GM12878 (cell line): ENCODE data around the gene OPCML. TPM values are rescaled to one million over a fixed set of nuclear protein-coding genes. Genes with fewer than 3 reads are reported as not detected.

Source experiments
- ATAC-seq: fragments of 200-7000 bp; cut with Tn5 transposase; 3 replicates; pipeline ENCODE4 v1.9.1; 2020; ENCODE audit warnings: mild to moderate bottlenecking, moderate library complexity
- BruUV-seq: library from RNA; stranded (reverse); fragments of 400-500 nt; replicated peaks from 2 replicates; lab custom pipeline; 2021; lab: Mats Ljungman, UMichigan
- CTCF ChIA-PET: fragments of 300-600 bp; sonication (Branson Sonifier 250); formaldehyde crosslinking; extraction: SDS; loops from one replicate; lab custom pipeline; 2021; ENCODE audit warnings: inconsistent platforms; lab: Yijun Ruan, JAX
- POLR2A ChIA-PET: fragments of 350-600 bp; formaldehyde crosslinking; extraction: SDS; loops from one replicate; lab custom pipeline; 2021; ENCODE audit warnings: inconsistent platforms; lab: Charles Lee
- RAD21 ChIA-PET: fragments of 300-600 bp; sonication (Branson Sonifier 250); formaldehyde crosslinking; loops from one replicate; lab custom pipeline; 2023; ENCODE audit warnings: antibody characterized with exemption; ENCODE audit not compliant: unreplicated experiment; lab: Charles Lee
- SMC1A ChIA-PET: fragments of 300-600 bp; sonication (Branson Sonifier 250); formaldehyde crosslinking; loops from one replicate; lab custom pipeline; 2023; ENCODE audit not compliant: unreplicated experiment, uncharacterized antibody; lab: Charles Lee
- DNase-seq: peaks from one replicate; pipeline ENCODE4 v3.0.0-alpha.2; 2011; ENCODE audit warnings: low read depth, low spot score
- FAIRE-seq: peaks from 3 replicates; lab custom pipeline; 2011; peaks lifted over from hg19 to GRCh38; lab: Jason Lieb, UNC
- H2AFZ ChIP-seq: 2 replicates; pipeline ENCODE4 v1.6.0; 2011; ENCODE audit warnings: low read depth, low read length, control low read depth; ENCODE audit not compliant: control insufficient read depth
- H3K27ac ChIP-seq: 2 replicates; pipeline ENCODE4 v1.5.1; 2011; ENCODE audit warnings: control low read depth; ENCODE audit not compliant: control insufficient read depth, insufficient read depth
- H3K27me3 ChIP-seq, 2 experiments: replicated peaks in 1 of 2; 2 replicates each; pipeline versions ENCODE4 v1.6.0 to v1.6.1; 2011; ENCODE audit warnings: low read length in 1 of 2; ENCODE audit not compliant: control insufficient read depth in 2 of 2, insufficient read depth in 2 of 2
- H3K36me3 ChIP-seq, 2 experiments: 2 replicates each; pipeline ENCODE4 v1.5.1; 2011; ENCODE audit warnings: low read length in 1 of 2; ENCODE audit not compliant: control insufficient read depth in 2 of 2, insufficient read depth in 2 of 2
- H3K4me1 ChIP-seq: 2 replicates; pipeline ENCODE4 v1.6.1; 2011; ENCODE audit warnings: mild to moderate bottlenecking, low read length, moderate library complexity, mixed read lengths; ENCODE audit not compliant: control insufficient read depth, insufficient read depth
- H3K4me2 ChIP-seq: 2 replicates; pipeline ENCODE4 v1.6.0; 2011; ENCODE audit warnings: control low read depth; ENCODE audit not compliant: control insufficient read depth, insufficient read depth
- H3K4me3 ChIP-seq: fragments of 200-600 bp; sonication (generic); 2 replicates; pipeline ENCODE4 v1.5.1; 2016
- H3K79me2 ChIP-seq: 2 replicates; pipeline ENCODE4 v1.6.0; 2011; ENCODE audit warnings: low read length; ENCODE audit not compliant: control insufficient read depth, insufficient read depth
- H3K9ac ChIP-seq: 2 replicates; pipeline ENCODE4 v1.8.0; 2011; ENCODE audit warnings: low read length, control low read depth, mixed read lengths; ENCODE audit not compliant: control insufficient read depth, insufficient read depth
- H3K9me3 ChIP-seq: replicated peaks from 3 replicates; pipeline ENCODE4 v1.5.1; 2011; ENCODE audit warnings: mild to moderate bottlenecking, low read length; ENCODE audit not compliant: control insufficient read depth, insufficient read depth
- H4K20me1 ChIP-seq: 2 replicates; pipeline ENCODE4 v1.6.0; 2011; ENCODE audit not compliant: control insufficient read depth, insufficient read depth
- CBX5 ChIP-seq: sonication (generic); IDR thresholded peaks from 2 replicates; pipeline ENCODE4 v1.6.1; 2016; ENCODE audit warnings: low read depth, moderate library complexity, mild to moderate bottlenecking, inconsistent platforms
- FOXM1 ChIP-seq: IDR thresholded peaks from 2 replicates; pipeline ENCODE4 v1.6.1; 2012; ENCODE audit warnings: low read depth, mild to moderate bottlenecking, inconsistent platforms, low read length, moderate library complexity
- GATAD2B ChIP-seq: fragments of 450-650 bp; conservative IDR thresholded peaks from 2 replicates; pipeline ENCODE4 v1.6.1; 2017; ENCODE audit warnings: low read depth, mild to moderate bottlenecking, moderate library complexity
- LARP7 ChIP-seq: fragments of 450-650 bp; IDR thresholded peaks from 2 replicates; pipeline ENCODE4 v1.6.1; 2017; ENCODE audit warnings: mild to moderate bottlenecking
- MYC ChIP-seq: IDR thresholded peaks from 2 replicates; pipeline ENCODE4 v1.6.1; 2011; ENCODE audit warnings: mild to moderate bottlenecking, low read length, moderate library complexity, inconsistent platforms; ENCODE audit not compliant: insufficient read depth, insufficient replicate concordance, insufficient read length, severe bottlenecking
- NFIC ChIP-seq: IDR thresholded peaks from 2 replicates; pipeline ENCODE4 v1.6.1; 2012; ENCODE audit warnings: low read depth, mild to moderate bottlenecking, inconsistent platforms, low read length, moderate library complexity
- PAX8 ChIP-seq: fragments of 450-650 bp; IDR thresholded peaks from 2 replicates; pipeline ENCODE4 v1.6.1; 2017; ENCODE audit warnings: mild to moderate bottlenecking, moderate library complexity
- POU2F2 ChIP-seq: IDR thresholded peaks from 3 replicates; pipeline ENCODE4 v1.6.1; 2011; ENCODE audit warnings: low read depth, mild to moderate bottlenecking, low read length, borderline replicate concordance
- SMARCA5 ChIP-seq: fragments of 450-650 bp; IDR thresholded peaks from 2 replicates; pipeline ENCODE4 v1.6.1; 2017; ENCODE audit warnings: mild to moderate bottlenecking
- SUPT20H ChIP-seq: IDR thresholded peaks from 2 replicates; pipeline ENCODE4 v1.6.1; 2011; ENCODE audit warnings: low read depth, mild to moderate bottlenecking, low read length, moderate library complexity, borderline replicate concordance; ENCODE audit not compliant: control insufficient read depth
- TCF7 ChIP-seq: IDR thresholded peaks from 2 replicates; pipeline ENCODE4 v1.6.1; 2014; ENCODE audit warnings: antibody characterized with exemption, borderline replicate concordance
- ZNF384 ChIP-seq: IDR thresholded peaks from 2 replicates; pipeline ENCODE4 v1.6.1; 2012; ENCODE audit warnings: low read depth, mild to moderate bottlenecking, low read length, improper control_type of control experiment, borderline replicate concordance
- WGBS: methylation state at CpG from one replicate; pipeline ENCODE4 v1.1.6; 2016; ENCODE audit warnings: low lambda C conversion rate; ENCODE audit not compliant: insufficient replicate concordance, insufficient coverage; ENCODE audit errors: missing lambda C conversion rate; 5-methylcytosine and 5-hydroxymethylcytosine counted together
- in situ Hi-C: fragments of 300-500 bp; cut with MboI; formaldehyde crosslinking; loops from 9 replicates; pipeline ENCODE4 v1.14.3; 2018; ENCODE audit warnings: mixed read lengths
- intact Hi-C: fragments of 100-400 bp; cut with micrococcal nuclease; formaldehyde crosslinking; loops from one replicate; pipeline ENCODE4 v1.14.2; 2022; ENCODE audit not compliant: unreplicated experiment
- polyA plus RNA-seq, 11 experiments: library from polyadenylated mRNA; depleted of rRNA in 4 of 11; unstranded in 6 of 11; stranded (reverse) in 5 of 11; fragments of >200 nt; fragmentation: Nextera tagmentation in 4 of 11; fragmentation: Illumina TruSeq in 1 of 11; extraction: Ambion mirVana in 4 of 11; extraction: Trizol in 1 of 11; gene quantifications; 1 replicate in 1 of 11; 2 replicates in 10 of 11; pipeline versions ENCODE4 v1.2.1 to v1.2.3, GENCODE V29; 2011 to 2016; ENCODE audit warnings: inconsistent platforms in 2 of 11, missing spikeins in 2 of 11, low read depth in 1 of 11
- total RNA-seq, 4 experiments: library from RNA; depleted of rRNA in 3 of 4; stranded (reverse); fragments of >200 nt in 3 of 4; fragmentation: Illumina TruSeq in 1 of 4; extraction: Trizol in 1 of 4; gene quantifications; 2 replicates each; pipeline versions ENCODE4 v1.2.1 to v1.2.3, GENCODE V29; 2013 to 2021
- TF ChIP-seq, protein P1 (sequence below): fragments of 450-650 bp; IDR thresholded peaks from 2 replicates; pipeline ENCODE4 v1.6.1; 2016; ENCODE audit warnings: mild to moderate bottlenecking
- TF ChIP-seq, protein P2 (sequence below): fragments of 450-650 bp; IDR thresholded peaks from 2 replicates; pipeline ENCODE4 v1.6.1; 2017; ENCODE audit warnings: borderline replicate concordance
- TF ChIP-seq, protein P3 (sequence below), 3 experiments: IDR thresholded peaks in 2 of 3; conservative IDR thresholded peaks in 1 of 3; 2 replicates each; pipeline ENCODE4 v1.5.1; 2011; ENCODE audit warnings: low read depth in 3 of 3, low read length in 3 of 3, mild to moderate bottlenecking in 3 of 3, control low read depth in 2 of 3, moderate library complexity in 2 of 3, inconsistent platforms in 1 of 3, mixed read lengths in 1 of 3; ENCODE audit not compliant: control insufficient read depth in 2 of 3, insufficient read depth in 1 of 3; ENCODE audit errors: extremely low read depth in 1 of 3

The OPCML gene
- total and polyA plus RNA-seq, 10 of the 15 experiments (the other 5 are each of a cell fraction or from before 2014, with no cell fraction given): 0.84 TPM; not detected in 9

- TF ChIP-seq, protein P1, sequence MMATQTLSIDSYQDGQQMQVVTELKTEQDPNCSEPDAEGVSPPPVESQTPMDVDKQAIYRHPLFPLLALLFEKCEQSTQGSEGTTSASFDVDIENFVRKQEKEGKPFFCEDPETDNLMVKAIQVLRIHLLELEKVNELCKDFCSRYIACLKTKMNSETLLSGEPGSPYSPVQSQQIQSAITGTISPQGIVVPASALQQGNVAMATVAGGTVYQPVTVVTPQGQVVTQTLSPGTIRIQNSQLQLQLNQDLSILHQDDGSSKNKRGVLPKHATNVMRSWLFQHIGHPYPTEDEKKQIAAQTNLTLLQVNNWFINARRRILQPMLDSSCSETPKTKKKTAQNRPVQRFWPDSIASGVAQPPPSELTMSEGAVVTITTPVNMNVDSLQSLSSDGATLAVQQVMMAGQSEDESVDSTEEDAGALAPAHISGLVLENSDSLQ: no peak
- TF ChIP-seq SMARCA5: no peak
- TF ChIP-seq FOXM1: no peak
- no peak for TF ChIP-seq PAX8
- TF ChIP-seq, protein P2, sequence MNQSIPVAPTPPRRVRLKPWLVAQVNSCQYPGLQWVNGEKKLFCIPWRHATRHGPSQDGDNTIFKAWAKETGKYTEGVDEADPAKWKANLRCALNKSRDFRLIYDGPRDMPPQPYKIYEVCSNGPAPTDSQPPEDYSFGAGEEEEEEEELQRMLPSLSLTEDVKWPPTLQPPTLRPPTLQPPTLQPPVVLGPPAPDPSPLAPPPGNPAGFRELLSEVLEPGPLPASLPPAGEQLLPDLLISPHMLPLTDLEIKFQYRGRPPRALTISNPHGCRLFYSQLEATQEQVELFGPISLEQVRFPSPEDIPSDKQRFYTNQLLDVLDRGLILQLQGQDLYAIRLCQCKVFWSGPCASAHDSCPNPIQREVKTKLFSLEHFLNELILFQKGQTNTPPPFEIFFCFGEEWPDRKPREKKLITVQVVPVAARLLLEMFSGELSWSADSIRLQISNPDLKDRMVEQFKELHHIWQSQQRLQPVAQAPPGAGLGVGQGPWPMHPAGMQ: no peak
- TF ChIP-seq POU2F2: no peak
- TF ChIP-seq GATAD2B: no peak
- no peak for TF ChIP-seq CBX5
- no peak for TF ChIP-seq LARP7
- TF ChIP-seq, protein P3, sequence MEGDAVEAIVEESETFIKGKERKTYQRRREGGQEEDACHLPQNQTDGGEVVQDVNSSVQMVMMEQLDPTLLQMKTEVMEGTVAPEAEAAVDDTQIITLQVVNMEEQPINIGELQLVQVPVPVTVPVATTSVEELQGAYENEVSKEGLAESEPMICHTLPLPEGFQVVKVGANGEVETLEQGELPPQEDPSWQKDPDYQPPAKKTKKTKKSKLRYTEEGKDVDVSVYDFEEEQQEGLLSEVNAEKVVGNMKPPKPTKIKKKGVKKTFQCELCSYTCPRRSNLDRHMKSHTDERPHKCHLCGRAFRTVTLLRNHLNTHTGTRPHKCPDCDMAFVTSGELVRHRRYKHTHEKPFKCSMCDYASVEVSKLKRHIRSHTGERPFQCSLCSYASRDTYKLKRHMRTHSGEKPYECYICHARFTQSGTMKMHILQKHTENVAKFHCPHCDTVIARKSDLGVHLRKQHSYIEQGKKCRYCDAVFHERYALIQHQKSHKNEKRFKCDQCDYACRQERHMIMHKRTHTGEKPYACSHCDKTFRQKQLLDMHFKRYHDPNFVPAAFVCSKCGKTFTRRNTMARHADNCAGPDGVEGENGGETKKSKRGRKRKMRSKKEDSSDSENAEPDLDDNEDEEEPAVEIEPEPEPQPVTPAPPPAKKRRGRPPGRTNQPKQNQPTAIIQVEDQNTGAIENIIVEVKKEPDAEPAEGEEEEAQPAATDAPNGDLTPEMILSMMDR (IDR thresholded peaks at IDR 0.05 in 2 of 3, conservative IDR thresholded peaks at IDR 0.05 in 1 of 3; ENCODE audit: control insufficient read depth in 2 of 3, extremely low read depth in 1 of 3, insufficient read depth in 1 of 3, low read depth in 3 of 3, low read length in 3 of 3): no peak
- TF ChIP-seq MYC: no peak
- no peak for TF ChIP-seq SUPT20H
- TF ChIP-seq ZNF384: no peak
- no peak for TF ChIP-seq TCF7
- no peak for TF ChIP-seq NFIC
- H3K4me1 ChIP-seq: no peaks in the 10 kb centered on the region
- RAD21 ChIA-PET: no interaction called here
- no peaks in the 10 kb centered on the region for H3K36me3 ChIP-seq
- H3K79me2 ChIP-seq: no peaks in the 10 kb centered on the region
- POLR2A ChIA-PET: no interaction called here
- DNase-seq (no peak), FAIRE-seq (no peak), ATAC-seq (no peak)
- H3K27ac ChIP-seq: no peak overlapping the region
- no peak overlapping the region for H3K4me2 ChIP-seq
- no peaks in the 10 kb centered on the region; a peak in 1 of 4 replicates for H3K27me3 ChIP-seq
- 17% methylated on average over 8 of the region's 8 CpGs for WGBS
- H4K20me1 ChIP-seq: no peaks in the 10 kb centered on the region
- intact Hi-C loops (no loop called here), in situ Hi-C loops (no loop called here)
- H2AFZ ChIP-seq: no peak overlapping the region
- BruUV-seq: no TSS peak
- H3K9me3 ChIP-seq: no peaks in the 10 kb centered on the region
- H3K9ac ChIP-seq: no peak overlapping the region
- H3K4me3 ChIP-seq: no peak overlapping the region
- CTCF ChIA-PET: interaction anchor here (1.6 to 1.8 kb wide), 2 partner anchors 9 to 40 kb away, joined by 10 read pairs; no protein-coding TSS in a partner anchor
- SMC1A ChIA-PET: interaction anchor here (1.0 to 2.0 kb wide), 3 partner anchors 7 to 19 kb away, joined by 3 to 9 read pairs (median 4); no protein-coding TSS in a partner anchor
These were observed 551.6 kb downstream of the OPCML start for GRCh38 chr11:132980670-132981069.
